GM19452 (cell line): ENCODE measurements around the gene FASTKD1.
"Not testable (repeated sequence)": the region's sequence is repeated elsewhere in the genome, so short reads cannot be mapped to it uniquely, and the experiment has no call there.

Experiments used
- ATAC-seq: cut with Tn5 transposase; IDR thresholded peaks from one replicate; pipeline ENCODE4 v1.9.1; 2021; ENCODE audit not compliant: unreplicated experiment

The FASTKD1 gene

DNA sequence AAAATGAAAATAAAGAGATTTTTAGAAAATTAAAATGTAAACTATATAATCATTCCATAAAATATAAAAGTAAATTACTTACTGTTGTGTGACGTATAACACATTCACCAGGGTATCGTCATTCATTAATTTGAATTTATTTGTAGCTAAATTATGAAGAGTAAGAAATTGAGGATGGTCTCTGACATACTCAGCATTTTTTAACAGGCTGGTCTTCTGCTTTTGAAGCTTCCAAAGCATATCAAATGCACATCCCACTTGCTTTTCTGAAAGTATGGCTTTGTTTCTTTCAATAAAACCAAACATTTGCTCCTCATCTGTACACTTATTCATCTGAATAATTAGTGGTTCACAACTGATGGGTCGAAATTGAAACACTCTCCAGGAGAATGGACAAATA is 2.1 kb downstream of the FASTKD1 start:
- no peak for ATAC-seq

DNA sequence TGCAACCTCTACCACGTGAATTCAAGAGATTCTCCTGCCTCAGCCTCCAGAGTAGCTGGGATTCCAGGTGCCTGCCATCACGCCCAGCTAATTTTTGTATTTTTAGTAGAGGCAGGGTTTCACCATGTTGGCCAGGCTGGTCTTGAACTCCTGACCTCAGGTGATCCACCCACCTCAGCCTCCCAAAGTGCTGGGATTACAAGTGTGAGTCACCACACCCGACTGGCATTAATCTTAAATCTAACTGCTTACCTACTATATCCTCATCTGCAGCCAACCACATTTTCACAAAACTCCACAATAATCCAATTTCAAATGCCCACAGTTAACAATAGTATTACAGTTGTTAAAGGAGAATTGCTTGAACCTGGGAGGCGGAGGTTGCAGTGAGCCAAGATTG is 2.9 kb downstream of the FASTKD1 start:
- not testable (repeated sequence) for ATAC-seq

DNA sequence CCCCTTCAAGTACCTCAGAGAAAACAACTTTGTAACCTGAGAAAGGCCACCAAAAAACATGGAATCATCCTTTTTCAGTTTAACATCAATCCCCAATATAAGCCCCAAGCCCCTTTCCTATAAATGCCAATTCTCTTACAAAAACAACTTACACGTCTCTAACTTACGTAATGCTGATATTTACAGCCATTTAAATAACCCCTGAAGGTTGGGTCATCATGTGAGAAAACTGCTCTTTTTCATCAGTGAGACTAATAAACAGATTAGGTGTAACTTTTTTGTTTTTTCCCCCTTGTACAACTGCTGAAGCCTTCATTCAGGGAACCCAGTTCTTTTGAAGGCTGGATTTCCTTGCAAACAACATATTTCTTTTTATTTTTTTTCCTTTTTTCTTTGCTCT is 3.7 kb downstream of the FASTKD1 start:
- no peak for ATAC-seq

DNA sequence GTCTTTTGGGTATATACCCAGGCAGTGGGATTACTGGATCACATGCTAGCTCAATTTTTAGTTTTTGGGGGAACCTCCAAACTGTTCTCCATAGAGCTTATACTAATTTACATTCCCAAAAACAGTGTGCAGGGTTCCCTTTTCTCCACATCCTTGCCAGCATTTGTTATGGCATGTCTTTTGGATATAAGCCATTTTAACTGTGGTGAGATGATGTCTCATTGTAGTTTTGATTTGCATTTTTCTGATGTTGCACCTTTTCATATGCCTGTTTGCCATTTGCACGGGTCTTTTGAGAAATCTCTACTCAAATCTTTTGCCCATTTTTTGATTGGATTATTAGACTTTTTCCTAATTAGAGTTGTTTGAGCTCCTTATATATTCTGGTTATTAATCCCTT is 8.0 kb downstream of the FASTKD1 start:
- no peak for ATAC-seq

DNA sequence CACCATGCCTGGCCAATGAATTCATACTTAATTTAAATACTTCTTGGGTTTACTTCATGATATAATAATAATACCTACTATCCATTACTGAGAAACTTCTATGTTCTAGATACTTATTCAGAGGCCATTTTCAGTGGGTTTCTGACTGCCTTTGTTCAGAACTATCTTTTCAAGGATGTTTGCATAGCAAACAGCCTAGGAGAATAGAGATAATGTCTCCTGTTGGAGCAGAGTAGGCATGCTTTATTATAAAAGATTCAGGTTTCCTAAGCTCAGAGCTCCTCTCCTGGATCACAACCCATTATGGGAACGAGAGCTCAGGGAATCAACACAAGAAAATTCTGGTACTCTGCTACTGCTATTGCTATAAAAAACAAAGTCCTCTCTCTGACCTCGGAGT is 11.1 kb downstream of the FASTKD1 start:
- ATAC-seq: no peak

DNA sequence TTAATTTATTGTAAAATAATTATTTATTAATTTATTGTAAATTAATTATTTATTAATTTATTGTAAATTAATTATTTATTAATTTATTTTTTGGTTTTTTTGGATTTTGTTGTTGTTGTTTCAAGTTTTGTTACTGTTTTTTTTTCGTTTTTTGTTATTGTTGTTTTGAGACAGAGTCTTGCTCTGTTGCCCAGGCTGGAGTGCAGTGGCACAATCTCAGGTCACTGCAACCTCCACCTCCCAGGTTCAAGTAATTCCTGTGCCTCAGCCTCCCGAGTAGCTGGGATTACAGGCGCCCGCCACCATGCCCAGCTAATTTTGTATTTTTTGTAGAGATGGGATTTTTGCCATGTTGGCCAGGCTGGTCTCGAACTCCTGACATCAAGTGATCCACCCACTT is 11.6 kb downstream of the FASTKD1 start:
- ATAC-seq: not testable (repeated sequence)

DNA sequence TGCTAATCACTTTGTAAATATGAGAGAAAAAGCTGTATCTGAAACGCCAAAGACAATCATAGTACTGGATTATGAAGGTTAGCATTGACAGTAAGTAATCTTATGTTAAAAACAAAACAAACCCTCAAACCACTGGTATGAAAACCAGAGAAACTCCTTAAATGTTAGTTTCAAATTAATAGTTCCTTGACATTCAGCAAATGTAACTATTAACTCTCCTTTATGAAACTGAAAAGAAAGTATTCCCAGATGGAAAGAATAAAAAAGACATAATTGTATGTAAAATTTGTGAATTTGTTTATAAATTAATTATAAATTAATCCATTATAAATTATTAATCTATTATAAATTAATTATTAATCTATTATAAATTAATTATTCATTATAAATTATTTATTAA is 12.3 kb downstream of the FASTKD1 start:
- no peak for ATAC-seq

DNA sequence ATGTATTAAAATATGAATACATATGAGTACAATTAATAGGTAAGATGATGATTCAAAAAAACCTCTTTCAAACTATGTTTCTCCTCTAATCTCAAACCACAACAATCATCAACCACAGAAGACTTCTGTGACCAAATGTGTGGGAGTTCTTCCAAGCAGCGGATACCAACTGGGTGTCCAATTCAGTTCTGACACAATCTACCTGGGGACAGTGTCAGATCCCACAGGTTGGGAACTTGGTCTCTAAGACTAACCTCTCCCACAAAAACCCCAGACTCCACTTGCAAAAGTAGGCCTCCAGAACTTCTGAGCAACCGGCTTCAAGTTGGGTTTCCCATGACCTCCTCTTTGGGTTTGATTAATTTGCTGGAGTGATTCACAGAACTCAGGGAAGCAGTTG is 26.9 kb downstream of the FASTKD1 start:
- ATAC-seq: no peak

DNA sequence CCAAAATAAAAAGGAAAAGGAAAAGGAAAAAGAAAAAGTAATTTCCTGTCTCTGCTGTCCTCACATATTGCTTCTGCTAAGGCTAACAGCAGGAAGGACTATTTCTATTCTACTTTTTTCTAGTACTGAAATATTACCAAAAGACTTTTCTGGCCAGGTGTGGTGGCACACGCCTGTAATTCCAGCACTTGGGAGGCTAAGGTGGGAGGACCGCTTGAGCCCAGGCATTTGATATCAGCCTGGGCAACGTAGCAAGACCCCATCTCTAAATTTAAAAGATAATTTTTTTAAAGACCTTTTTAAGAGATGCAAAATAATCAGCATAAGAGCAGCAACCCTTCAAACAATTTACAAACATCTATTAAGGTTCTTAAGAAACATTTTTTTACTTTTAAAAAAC is 31.2 kb downstream of the FASTKD1 start:
- no peak for ATAC-seq

DNA sequence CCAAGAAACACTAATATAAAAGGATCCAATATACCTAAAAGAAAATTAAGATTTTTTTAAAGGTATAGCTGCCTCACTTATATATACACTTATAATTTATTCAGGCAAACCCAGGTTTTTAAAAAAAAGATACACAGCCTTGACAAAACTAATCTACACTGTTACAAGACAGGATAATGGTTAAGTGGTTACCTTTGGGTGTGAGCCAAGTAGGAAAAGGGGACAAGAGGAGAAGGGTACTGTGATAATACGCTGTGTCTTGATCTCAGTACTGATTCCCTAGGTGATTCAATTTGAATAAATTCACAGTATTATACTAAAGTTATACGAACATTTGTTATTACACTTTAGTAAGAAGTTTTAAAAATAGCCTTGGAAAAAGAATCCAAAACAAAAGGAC is 33.5 kb downstream of the FASTKD1 start:
- no peak for ATAC-seq

DNA sequence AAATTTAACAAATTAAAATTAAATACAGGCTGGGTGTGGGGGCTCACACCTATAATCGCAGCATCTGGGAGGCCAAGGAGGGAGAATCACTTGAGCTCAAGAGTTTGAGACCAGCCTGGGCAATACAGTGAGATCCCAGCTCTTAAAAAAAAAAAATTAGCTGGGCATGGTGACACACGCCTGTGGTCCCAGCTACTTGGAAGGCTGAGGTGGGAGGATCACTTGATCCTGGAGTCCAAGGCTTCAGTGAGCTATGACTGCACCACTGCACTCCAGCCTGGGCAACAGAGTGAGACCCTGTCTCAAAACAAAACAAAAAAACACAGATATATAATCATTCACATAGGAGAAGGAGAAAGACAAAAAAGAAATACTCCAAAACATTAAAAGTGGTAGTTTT is 34.2 kb downstream of the FASTKD1 start:
- ATAC-seq: not testable (repeated sequence)

DNA sequence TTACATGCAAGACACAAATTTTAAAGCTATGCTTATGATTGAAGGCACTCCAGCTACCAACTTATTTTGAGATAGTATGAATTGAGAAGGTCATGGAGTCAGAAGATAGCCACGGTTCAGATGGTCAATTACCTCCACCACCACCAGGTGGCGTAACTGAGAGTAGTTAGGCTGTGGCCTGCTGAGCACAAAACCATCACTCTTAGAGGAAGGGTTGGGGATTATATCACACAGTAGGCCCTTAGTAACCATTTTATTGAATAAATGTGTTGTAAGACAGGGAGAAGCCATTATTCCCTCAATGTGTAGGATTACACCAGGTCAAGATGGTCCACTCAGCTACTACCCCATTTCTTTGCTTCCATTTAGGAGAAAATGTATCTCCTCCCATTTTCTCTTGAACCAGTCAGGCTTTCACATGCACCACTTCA is 45.4 kb downstream of the FASTKD1 start:
- no peak for ATAC-seq

DNA sequence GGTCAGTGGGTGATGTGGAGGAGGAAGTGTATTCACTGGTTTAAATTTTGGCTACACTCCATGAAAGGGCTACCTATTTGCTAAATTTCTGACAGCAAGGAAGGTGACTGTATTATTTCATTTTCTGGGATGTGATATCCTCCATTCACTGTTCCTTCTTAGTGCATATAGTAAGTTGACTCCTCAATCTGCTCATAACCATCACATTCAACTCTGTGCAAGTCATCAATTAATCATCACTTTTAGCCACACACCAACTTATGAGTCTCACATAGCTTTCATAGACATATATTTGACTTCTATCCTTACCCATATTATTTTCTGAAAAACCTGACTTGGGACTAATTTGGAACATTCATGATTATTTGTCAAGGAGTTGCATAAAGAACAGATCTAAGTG is 47.2 kb downstream of the FASTKD1 start:
- ATAC-seq: no peak

DNA sequence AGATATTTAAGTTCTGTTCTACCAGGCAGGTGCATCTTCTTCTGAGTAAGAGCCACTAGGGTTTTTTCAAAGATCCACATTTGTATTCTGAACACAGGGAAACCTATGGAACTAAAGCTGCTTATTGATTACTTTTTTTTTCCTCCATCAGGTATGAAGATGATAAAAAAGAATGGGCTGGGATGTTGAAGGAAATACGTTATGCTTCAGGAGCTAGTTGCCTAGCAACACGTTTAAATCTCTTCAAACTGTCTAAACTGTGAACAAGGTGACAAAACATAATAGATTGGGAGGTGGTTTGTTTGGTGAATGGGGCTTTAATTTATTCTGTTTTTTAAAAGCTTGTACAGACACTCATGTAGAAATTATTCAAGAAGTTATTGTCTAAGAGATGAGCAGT is 48.2 kb downstream of the FASTKD1 start:
- ATAC-seq: no peak

DNA sequence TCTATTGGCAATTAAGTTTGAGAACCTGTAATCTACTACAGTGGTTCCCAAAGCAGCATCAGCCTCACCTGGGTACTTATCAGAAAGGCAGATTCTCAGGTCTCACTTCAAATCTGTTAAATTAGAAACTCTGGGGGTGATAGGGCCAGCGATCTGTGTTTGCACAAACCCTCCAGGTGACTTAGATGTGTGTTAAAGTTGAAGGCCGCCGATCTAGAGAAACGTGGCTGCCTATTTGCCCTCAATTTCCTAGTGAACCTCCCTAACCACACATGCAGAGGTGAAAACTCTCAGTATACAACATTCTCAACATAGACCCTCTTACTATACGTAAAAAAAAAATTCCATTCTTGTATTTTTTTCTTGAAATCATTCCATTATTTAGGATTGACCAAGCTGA is 50.0 kb downstream of the FASTKD1 start:
- no peak for ATAC-seq

DNA sequence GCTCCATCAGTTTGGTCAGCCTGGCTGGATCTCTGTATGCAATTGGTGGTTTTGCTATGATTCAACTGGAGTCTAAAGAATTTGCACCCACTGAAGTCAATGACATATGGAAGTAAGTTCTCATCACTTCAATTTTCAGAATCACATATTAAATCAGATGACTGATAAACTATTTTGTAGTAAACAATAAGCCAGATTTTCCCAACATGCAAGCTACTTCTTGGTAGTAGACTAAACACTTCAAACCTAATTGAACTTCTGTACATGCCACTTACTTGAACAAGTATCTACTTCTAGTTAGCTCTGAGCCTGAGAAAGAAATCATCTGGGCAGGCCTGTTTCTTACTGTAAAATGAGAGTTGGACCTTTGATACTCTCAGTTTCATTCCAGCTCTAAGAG is 52.8 kb downstream of the FASTKD1 start:
- ATAC-seq: no peak

DNA sequence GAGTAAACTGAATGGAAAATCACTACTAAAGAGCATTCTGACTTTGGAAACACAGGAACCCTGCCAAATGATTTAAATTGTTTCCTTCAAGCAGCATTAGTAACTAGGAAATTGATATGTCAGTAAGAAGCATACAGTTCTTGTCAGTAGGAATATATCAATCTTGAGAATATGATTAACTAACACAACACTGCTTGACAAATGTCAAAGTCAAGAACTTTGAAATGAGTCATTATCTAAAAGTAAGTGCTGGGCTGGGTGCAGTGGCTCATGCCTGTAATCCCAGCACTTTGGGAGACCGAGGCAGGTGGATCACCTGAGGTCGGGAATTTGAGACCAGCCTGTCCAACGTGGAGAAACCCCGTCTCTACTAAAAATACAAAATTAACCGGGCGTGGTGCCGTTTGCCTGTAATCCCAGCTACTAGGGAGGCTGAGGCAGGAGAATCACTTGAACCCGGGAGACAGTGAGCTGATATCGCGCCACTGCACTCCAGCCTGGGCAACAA is 57.1 kb downstream of the FASTKD1 start:
- not testable (repeated sequence) for ATAC-seq

DNA sequence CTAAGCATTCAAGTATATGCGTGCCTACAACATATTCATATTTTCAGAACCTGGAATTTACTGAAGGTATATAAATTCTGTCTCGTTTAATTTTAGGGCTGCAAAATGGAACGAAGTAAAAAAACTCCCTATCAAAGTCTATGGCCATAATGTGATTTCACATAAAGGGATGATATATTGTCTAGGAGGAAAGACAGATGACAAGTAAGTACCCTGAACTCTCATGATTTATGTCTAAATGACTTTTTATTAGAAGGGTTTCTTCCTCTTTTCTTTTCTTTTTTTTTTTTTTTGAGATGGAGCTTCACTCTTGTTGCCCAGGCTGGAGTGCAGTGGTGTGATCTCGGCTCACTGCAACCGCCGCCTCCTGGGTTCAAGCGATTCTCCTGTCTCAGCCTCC is 58.9 kb downstream of the FASTKD1 start:
- not testable (repeated sequence) for ATAC-seq

DNA sequence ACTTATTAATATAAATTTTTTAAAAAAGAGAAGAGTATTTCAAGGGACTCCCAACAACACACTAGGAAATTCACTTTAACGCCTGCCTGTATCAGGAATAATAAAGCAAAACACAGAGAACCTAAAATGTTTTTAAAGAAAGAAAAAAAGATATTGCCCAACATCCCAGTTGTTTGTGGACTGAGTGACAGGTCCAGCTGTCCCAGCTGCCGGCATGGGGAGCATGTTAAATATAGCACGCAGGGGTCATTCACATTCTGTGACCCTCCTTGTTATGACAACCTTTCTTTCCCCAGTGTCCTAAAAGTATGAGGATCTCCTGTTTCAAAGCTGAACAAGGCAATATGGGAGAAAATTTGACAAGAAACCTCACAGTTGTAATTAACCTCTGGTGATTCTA is 59.7 kb downstream of the FASTKD1 start:
- no peak for ATAC-seq

DNA sequence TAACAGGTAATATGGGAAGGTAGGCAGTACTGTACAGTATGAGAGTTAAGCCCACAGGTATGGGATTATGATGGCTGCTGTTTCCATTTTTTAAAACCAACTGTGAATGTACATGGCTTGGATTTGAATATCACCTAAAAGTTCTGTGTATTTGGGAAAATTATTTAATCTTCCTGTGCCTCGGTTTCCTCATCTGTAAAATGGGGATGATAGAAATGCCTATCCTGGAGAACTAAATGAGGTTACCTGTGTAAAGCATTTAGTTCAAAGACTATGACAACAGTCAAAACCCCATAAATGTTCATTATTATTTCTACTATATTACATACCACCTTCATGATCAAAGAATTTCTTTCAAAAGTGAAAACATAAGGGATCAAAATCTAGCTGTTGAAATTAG is 60.6 kb downstream of the FASTKD1 start:
- no peak for ATAC-seq

DNA sequence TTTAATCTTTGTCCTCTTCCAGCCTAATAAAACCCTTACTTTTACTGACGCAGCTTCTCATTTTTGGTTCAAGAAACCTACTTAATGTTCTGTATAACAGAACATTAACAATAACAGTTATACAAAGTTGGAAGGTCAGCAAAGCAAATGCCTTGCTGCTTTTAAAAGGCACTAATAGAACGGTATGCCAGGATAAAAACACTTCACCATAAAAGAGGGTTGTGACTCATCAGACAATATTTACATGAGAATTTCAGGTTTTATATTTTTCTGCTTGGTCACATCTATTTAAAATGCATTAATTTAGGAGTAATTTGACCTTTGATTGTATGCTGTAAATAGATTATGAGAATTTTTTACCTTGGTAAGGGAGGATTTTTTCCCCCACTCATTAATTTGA is 61.1 kb downstream of the FASTKD1 start:
- no peak for ATAC-seq

DNA sequence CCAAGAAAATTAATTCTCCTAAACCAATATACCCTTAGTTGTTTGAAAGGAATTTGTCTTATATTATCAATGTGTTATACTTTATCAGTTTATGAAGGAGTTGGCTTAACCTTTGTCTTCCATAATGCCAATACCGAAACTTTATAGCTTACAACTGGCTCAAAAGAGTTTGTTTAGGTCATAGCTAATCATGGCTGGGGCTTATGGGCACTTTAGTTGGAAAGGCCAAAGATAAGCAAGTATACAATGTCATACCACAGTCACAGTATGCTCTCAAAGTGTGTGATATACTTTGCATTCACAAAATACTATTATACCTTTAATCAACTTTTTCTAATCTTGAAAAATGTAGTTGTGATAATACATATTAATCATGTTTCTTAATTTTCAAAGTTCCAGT is 61.8 kb downstream of the FASTKD1 start:
- no peak for ATAC-seq

DNA sequence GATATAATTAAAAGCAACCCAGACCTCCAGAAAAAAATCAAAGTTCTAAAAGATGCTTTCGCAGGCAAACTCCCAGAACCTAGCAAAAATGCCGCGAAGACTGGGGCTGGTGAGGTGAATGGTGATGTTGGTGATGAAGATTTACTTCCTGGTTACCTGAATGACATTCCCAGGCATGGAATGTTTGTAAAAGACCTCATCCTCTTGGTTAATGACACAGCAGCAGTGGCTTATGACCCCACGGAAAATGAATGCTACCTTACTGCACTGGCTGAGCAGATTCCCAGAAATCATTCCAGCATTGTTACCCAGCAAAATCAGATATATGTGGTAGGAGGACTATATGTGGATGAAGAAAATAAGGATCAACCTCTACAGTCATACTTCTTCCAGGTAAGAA is 63.2 kb downstream of the FASTKD1 start:
- no peak for ATAC-seq

DNA sequence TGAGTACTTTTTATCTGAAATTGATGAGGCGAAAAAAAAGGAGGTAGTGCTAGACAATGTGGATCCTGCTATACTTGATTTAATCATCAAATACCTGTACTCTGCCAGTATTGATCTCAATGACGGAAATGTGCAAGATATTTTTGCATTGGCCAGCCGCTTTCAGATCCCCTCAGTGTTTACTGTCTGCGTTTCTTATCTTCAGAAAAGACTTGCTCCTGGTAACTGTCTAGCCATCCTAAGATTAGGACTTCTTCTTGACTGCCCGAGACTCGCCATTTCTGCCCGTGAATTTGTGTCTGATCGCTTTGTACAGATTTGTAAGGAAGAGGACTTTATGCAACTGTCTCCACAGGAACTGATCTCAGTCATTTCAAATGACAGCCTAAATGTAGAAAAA is 63.7 kb downstream of the FASTKD1 start:
- ATAC-seq: no peak
